B cell (primary cell): Measurements from ENCODE around the gene DNAH10. TPM values are rescaled to one million over a fixed set of nuclear protein-coding genes. Genes with fewer than 3 reads are reported as not detected.

Experiments used
- ATAC-seq: fragments of 200-7000 bp; cut with Tn5 transposase; one replicate; pipeline ENCODE4 v1.10.0; 2021; ENCODE audit warnings: low read depth, mild to moderate bottlenecking, moderate number of reproducible peaks, moderate library complexity
- CTCF ChIA-PET: fragments of 350-600 bp; sonication (Branson Sonifier 250); formaldehyde crosslinking; loops from one replicate; lab custom pipeline; 2021; ENCODE audit warnings: antibody characterized with exemption, inconsistent platforms; lab: Charles Lee
- POLR2A ChIA-PET: fragments of 350-600 bp; sonication (Branson Sonifier 250); formaldehyde crosslinking; loops from one replicate; lab custom pipeline; 2021; ENCODE audit warnings: antibody characterized with exemption; lab: Charles Lee
- DNase-seq: peaks from one replicate; pipeline ENCODE4 v3.0.0; 2013
- H2AFZ ChIP-seq: 2 replicates; pipeline ENCODE4 v1.6.1; 2012; ENCODE audit warnings: mild to moderate bottlenecking, low read depth, low read length; ENCODE audit not compliant: insufficient read depth, poor library complexity, severe bottlenecking
- H3K27ac ChIP-seq, 2 donors: 1 replicate in 1 of 2; 2 replicates in 1 of 2; pipeline ENCODE4 v1.5.1; 2012 to 2013; ENCODE audit warnings: low read length in 2 of 2, mild to moderate bottlenecking in 2 of 2, moderate library complexity in 1 of 2
- H3K27me3 ChIP-seq, 4 experiments: fragments of 200-600 bp in 1 of 4; sonication (generic) in 1 of 4; replicated peaks in 1 of 4; 1 replicate in 2 of 4; 2 replicates in 2 of 4; pipeline versions ENCODE4 v1.6.1 to v1.7.0; 2013 to 2016; ENCODE audit warnings: low read length in 3 of 4, mild to moderate bottlenecking in 2 of 4, mixed read lengths in 1 of 4, moderate library complexity in 1 of 4; ENCODE audit not compliant: insufficient read depth in 4 of 4, control insufficient read depth in 3 of 4; ENCODE audit errors: control extremely low read depth in 1 of 4
- H3K36me3 ChIP-seq, 2 experiments: replicated peaks in 1 of 2; 1 replicate in 1 of 2; 2 replicates in 1 of 2; pipeline versions ENCODE4 v1.6.1 to v1.7.1; 2013; ENCODE audit warnings: low read length in 1 of 2; ENCODE audit not compliant: insufficient read depth in 2 of 2, control insufficient read depth in 1 of 2; ENCODE audit errors: control extremely low read depth in 1 of 2, extremely low read depth in 1 of 2
- H3K4me1 ChIP-seq, 2 donors: fragments of 200-600 bp in 1 of 2; sonication (generic) in 1 of 2; 1 replicate in 1 of 2; 2 replicates in 1 of 2; pipeline versions ENCODE4 v1.5.1 to v1.6.1; 2013 to 2017; ENCODE audit warnings: low read length in 2 of 2; ENCODE audit not compliant: control insufficient read depth in 2 of 2, insufficient read depth in 2 of 2
- H3K4me2 ChIP-seq: replicated peaks from 2 replicates; pipeline ENCODE3; 2012; ENCODE audit warnings: mild to moderate bottlenecking, low read depth, low read length; ENCODE audit not compliant: poor library complexity, severe bottlenecking
- H3K4me3 ChIP-seq, 5 experiments: fragments of 200-600 bp in 1 of 5; sonication (generic) in 1 of 5; 1 replicate in 3 of 5; 2 replicates in 2 of 5; pipeline versions ENCODE4 v1.5.1 to v1.7.0; 2011 to 2016; ENCODE audit warnings: low read length in 4 of 5, mild to moderate bottlenecking in 4 of 5, low read depth in 2 of 5, control low read depth in 1 of 5, moderate library complexity in 1 of 5; ENCODE audit not compliant: insufficient read depth in 1 of 5; ENCODE audit errors: control extremely low read depth in 1 of 5, extremely low read depth in 1 of 5
- H3K79me2 ChIP-seq: fragments of 200-600 bp; sonication (generic); one replicate; pipeline ENCODE4 v1.6.0; 2016; ENCODE audit warnings: low read length; ENCODE audit not compliant: control insufficient read depth, insufficient read depth
- H3K9ac ChIP-seq: fragments of 200-600 bp; sonication (generic); 2 replicates; pipeline ENCODE4 v1.6.1; 2017; ENCODE audit warnings: mild to moderate bottlenecking, low read length, moderate library complexity
- H3K9me3 ChIP-seq, 3 donors: one replicate each; pipeline versions ENCODE4 v1.6.1 to v1.7.1; 2013; ENCODE audit warnings: low read length in 2 of 3; ENCODE audit not compliant: control insufficient read depth in 2 of 3, insufficient read depth in 1 of 3; ENCODE audit errors: control extremely low read depth in 1 of 3
- H4K20me1 ChIP-seq: 2 replicates; pipeline ENCODE4 v1.6.0; 2012; ENCODE audit warnings: mild to moderate bottlenecking, low read length; ENCODE audit not compliant: insufficient read depth, control insufficient read depth, poor library complexity, severe bottlenecking
- H3K27ac Mint-ChIP-seq: one replicate; pipeline ENCODE4 v1.8.0; 2021; ENCODE audit warnings: mixed read lengths
- H3K27me3 Mint-ChIP-seq: one replicate; pipeline ENCODE4 v1.8.0; 2021; ENCODE audit warnings: mixed read lengths
- H3K4me1 Mint-ChIP-seq: one replicate; pipeline ENCODE4 v1.8.0; 2021; ENCODE audit warnings: mixed read lengths
- H3K4me3 Mint-ChIP-seq: one replicate; pipeline ENCODE4 v1.8.0; 2021; ENCODE audit warnings: mixed read lengths
- H3K9me3 Mint-ChIP-seq: one replicate; pipeline ENCODE4 v1.8.0; 2022; ENCODE audit warnings: mixed read lengths; ENCODE audit not compliant: insufficient read depth
- EZH2 ChIP-seq: IDR thresholded peaks from 2 replicates; pipeline ENCODE4 v1.6.1; 2012; ENCODE audit warnings: borderline replicate concordance, low read depth, mild to moderate bottlenecking, moderate library complexity, low read length; ENCODE audit not compliant: insufficient read depth, poor library complexity, severe bottlenecking
- WGBS: methylation state at CpG from one replicate; pipeline ENCODE4 v1.1.5; 2013; ENCODE audit warnings: missing lambda C conversion rate; ENCODE audit not compliant: insufficient coverage; 5-methylcytosine and 5-hydroxymethylcytosine counted together
- intact Hi-C: fragments of 100-400 bp; cut with micrococcal nuclease; formaldehyde crosslinking; loops from one replicate; pipeline ENCODE4 v1.10.0; 2022
- polyA plus RNA-seq: library from polyadenylated mRNA; depleted of rRNA; stranded (reverse); fragments of >200 nt; gene quantifications from 2 replicates; pipeline ENCODE4 v1.2.3, GENCODE V29; 2012
- total RNA-seq, 2 donors: library from RNA; stranded (reverse); fragments of 120-200 nt in 1 of 2; gene quantifications; 1 replicate in 1 of 2; 2 replicates in 1 of 2; pipeline versions ENCODE4 v1.2.3 to v1.2.4, GENCODE V29; 2013 to 2022
- TF ChIP-seq, protein P1 (sequence below): fragments of 200-600 bp; IDR thresholded peaks from one replicate; pipeline ENCODE4 v1.8.0; 2022; ENCODE audit warnings: antibody characterized with exemption, mild to moderate bottlenecking

DNAH10 gene
- total and polyA plus RNA-seq, 2 donors (not counting 1 experiment from before 2014, with no cell fraction given), result 0.24 to 0.99 TPM

- H3K4me3 Mint-ChIP-seq, result peak overlapping the region; percentile 86
- TF ChIP-seq, protein P1, sequence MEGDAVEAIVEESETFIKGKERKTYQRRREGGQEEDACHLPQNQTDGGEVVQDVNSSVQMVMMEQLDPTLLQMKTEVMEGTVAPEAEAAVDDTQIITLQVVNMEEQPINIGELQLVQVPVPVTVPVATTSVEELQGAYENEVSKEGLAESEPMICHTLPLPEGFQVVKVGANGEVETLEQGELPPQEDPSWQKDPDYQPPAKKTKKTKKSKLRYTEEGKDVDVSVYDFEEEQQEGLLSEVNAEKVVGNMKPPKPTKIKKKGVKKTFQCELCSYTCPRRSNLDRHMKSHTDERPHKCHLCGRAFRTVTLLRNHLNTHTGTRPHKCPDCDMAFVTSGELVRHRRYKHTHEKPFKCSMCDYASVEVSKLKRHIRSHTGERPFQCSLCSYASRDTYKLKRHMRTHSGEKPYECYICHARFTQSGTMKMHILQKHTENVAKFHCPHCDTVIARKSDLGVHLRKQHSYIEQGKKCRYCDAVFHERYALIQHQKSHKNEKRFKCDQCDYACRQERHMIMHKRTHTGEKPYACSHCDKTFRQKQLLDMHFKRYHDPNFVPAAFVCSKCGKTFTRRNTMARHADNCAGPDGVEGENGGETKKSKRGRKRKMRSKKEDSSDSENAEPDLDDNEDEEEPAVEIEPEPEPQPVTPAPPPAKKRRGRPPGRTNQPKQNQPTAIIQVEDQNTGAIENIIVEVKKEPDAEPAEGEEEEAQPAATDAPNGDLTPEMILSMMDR, result no peak
- TF ChIP-seq EZH2, result no peak
- peaks cover 35% of the 10 kb centered on the region for H3K4me1 Mint-ChIP-seq
- Histone ChIP-seq H3K27ac (peak overlapping the region in 1 of 2 donors; percentile 58), H3K9ac (peak overlapping the region; percentile 78), H3K27me3 (no peaks in the 10 kb centered on the region), H3K4me3 (peak overlapping the region; percentile 60 to 83 (median 77)), H3K4me2 (peak overlapping the region; percentile 89), H4K20me1 (peaks cover 11% of the 10 kb centered on the region), H3K79me2 (peaks cover 45% of the 10 kb centered on the region), H3K36me3 (no peaks in the 10 kb centered on the region), H3K4me1 (peaks cover 23 to 24% of the 10 kb centered on the region in 2 donors), H3K9me3 (no peaks in the 10 kb centered on the region), H2AFZ (peak overlapping the region; percentile 92)
- no peaks in the 10 kb centered on the region for H3K27me3 Mint-ChIP-seq
- DNase-seq (no peak), ATAC-seq (no peak)
- H3K9me3 Mint-ChIP-seq, result no peaks in the 10 kb centered on the region
- POLR2A ChIA-PET, result interaction anchor here (1.1 to 1.2 kb wide), 2 partner anchors 29 to 42 kb away, joined by 3 read pairs; partner anchors contain the start of gene TCTN2
- peak overlapping the region; percentile 88 for H3K27ac Mint-ChIP-seq
- CTCF ChIA-PET, result interaction anchor here (0.6 to 1.2 kb wide), 2 partner anchors 9 to 1495 kb away, joined by 3 to 5 read pairs; no protein-coding TSS in a partner anchor
- intact Hi-C loops, result loop anchor here (1.0 to 2.0 kb wide), 3 partner anchors 42 to 80 kb away; partner anchors contain the start of genes EIF2B1, GTF2H3 and TCTN2
- WGBS, result under 1% methylated on average over 26 of the region's 26 CpGs
Observed at GRCh38 chr12:123712780-123713319, 49.3 kb upstream of the DNAH10 start.

DNA sequence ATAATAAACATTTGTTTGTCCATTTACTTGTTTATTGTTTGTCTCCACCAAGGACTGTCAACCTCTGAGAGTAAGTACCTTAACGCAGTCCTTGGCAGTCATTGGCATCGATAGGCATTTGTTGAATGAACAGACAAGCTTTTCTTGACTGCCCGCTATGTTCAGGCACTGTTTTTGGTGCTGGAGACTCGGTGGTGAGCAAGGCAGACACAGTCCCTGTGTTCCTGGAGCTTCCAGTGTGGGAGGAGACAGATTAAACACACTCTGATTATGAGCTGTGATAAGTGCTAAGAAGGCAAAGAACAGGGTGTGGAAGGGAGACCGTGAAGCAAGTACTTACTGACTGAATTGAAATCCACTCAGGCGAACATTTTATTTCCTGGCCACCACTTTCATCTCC is 48.7 kb upstream of the DNAH10 start:
- Histone ChIP-seq H3K79me2 (peaks cover 51% of the 10 kb centered on the region), H3K9ac (peak overlapping the region; percentile 78), H3K27me3 (no peaks in the 10 kb centered on the region), H4K20me1 (peaks cover 11% of the 10 kb centered on the region), H3K9me3 (no peaks in the 10 kb centered on the region), H3K4me1 (peaks cover 23 to 24% of the 10 kb centered on the region in 2 donors), H3K4me2 (peak overlapping the region; percentile 89), H3K27ac (peak overlapping the region in 1 of 2 donors; percentile 58), H3K4me3 (peak overlapping the region in 4 of 5 experiments; percentile 60 to 83 (median 79)), H2AFZ (peak overlapping the region; percentile 92), H3K36me3 (no peaks in the 10 kb centered on the region)
- CTCF ChIA-PET, result no interaction called here
- intact Hi-C loops, result loop anchor here (2.0 kb wide), 2 partner anchors 47 to 81 kb away; partner anchors contain the start of genes EIF2B1 and GTF2H3
- TF ChIP-seq, protein P1, result no peak
- TF ChIP-seq EZH2, result no peak
- 5% methylated on average over 4 of the region's 6 CpGs for WGBS
- Mint-ChIP-seq H3K27me3 (no peaks in the 10 kb centered on the region), H3K27ac (peak overlapping the region; percentile 88), H3K4me3 (peak overlapping the region; percentile 86), H3K9me3 (no peaks in the 10 kb centered on the region), H3K4me1 (peaks cover 35% of the 10 kb centered on the region)
- POLR2A ChIA-PET, result interaction anchor here (1.1 kb wide), 1 partner anchor 42 kb away, joined by 3 read pairs; the partner anchor contains the start of gene TCTN2
- DNase-seq, result peak; percentile 33
- no peak for ATAC-seq
